ENCODE results near the gene CFLAR.
"Not testable (repeated sequence)": the region's sequence is repeated elsewhere in the genome, so short reads cannot be mapped to it uniquely, and the experiment has no call there.

Gene CFLAR

DNA sequence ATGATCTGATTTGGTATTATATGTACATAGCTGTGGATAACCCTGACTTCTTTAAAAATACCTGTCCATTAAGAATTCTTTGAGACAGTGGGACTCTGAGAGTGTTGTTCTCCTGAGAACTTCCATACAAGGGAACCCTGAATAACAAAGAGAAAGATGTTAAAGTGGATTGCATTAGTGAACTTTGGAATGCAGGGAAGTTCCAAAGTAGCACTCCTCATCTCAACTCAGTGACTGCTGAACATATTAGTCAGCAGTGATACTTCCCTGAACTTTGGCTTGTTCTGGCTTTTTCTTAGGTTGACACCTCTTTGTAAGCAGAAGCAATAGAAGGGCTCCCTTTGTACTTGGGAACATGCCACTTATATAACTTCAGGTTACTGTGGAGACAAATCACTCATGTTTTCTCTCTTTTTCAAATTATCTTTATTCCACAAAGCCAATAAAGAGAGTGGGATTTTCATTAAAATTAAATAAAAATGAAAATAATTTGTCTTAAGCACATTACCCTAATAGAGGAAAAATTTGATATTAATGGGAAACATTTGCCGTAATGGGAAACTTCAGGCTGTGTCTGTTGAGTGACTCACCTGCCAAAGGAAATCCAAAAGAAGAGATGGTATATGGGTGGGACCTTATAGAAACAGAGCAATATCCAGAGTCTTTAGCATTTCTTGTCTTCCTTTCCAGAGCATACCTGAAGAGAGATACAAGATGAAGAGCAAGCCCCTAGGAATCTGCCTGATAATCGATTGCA is 33.3 kb downstream of the CFLAR start:
- peak in 1 of 2 experiments; percentile 62 for DNase-seq (ENCODE audit: low read depth in 2 of 2)

DNA sequence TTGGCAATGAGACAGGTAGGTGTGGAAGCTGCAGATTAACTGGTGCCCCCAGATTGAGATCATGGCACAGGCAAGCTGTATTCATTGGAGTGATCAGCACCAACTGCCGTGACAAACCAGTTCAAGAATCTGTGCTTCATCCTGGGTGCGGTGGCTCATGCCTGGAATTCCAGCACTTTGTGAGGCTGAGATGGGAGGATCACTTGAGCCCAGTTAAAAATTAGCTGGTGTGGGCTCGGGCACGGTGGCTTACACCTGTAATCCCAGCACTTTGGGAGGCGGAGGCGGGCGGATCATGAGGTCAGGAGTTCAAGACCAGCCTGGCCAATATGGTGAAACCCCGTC is 33.8 kb downstream of the CFLAR start:
- DNase-seq (ENCODE audit: low read depth in 2 of 2): not testable (repeated sequence)

DNA sequence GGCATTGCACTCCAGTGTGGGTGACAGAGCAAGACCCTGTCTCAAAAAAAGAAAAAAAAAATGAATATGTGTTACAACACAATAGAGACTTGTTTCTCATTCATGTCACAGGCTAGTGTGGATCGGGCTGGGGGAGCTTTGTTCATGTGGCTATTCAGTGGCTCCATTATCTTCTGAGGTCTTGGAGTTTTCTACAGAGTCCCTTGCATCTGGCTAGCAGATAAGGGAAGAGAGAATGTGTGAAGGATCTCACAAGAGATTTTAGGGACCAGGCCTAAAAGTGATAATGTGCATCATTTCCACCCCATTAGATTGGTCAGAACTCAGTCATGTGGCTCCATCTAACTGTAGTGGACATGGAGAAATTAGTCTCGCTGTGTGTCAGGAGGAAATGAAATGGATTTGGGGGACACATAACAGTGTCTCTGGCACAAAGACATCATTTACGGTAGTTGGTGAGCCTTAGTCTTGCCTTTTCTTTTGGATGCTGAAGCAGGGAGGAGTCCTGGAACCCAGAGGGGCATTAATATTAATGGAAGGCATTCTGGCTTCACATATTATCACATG is 34.6 kb downstream of the CFLAR start:
- no peak for DNase-seq (ENCODE audit: low read depth in 2 of 2)

DNA sequence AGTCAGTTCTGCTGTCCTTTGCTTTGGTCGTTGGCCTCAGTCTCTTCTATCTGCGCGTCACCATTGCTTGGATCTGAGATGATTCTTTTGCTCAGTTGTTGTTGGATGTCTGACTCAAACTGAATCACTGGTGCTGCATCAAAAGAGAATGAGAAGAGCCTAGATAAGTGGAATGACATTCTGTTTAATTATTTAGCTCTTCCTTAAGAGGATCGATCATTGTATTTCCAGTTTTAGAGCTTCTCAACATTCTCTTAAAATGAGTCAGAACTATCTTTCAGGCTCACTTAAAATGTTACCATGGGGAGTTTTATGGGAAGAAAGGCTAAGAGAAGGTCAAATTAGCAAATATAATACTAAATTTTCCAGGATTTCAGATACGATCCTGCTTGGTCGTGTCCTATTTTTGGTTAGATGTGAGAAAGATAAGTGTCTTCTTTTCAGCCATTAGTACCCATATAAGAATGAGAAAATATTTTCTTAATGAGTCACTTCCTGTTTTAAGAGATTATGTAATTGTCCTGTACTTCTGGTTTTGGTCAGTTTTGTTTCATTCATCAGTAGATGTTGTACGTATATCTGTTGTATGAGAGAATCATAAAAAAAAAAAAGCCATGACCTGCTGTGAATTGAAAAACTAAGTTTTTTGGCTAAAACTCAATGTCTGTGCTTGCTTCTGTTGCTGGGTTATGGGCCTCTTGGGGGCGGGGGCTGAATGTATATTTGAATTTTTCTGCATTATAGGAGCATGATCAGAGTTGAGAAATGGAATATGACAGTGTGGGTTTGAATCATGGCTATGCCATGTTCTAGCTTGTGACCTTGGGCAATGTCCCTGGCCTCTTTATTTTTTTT is 35.4 kb downstream of the CFLAR start:
- DNase-seq (ENCODE audit: low read depth in 2 of 2): peak; percentile 59 to 66

DNA sequence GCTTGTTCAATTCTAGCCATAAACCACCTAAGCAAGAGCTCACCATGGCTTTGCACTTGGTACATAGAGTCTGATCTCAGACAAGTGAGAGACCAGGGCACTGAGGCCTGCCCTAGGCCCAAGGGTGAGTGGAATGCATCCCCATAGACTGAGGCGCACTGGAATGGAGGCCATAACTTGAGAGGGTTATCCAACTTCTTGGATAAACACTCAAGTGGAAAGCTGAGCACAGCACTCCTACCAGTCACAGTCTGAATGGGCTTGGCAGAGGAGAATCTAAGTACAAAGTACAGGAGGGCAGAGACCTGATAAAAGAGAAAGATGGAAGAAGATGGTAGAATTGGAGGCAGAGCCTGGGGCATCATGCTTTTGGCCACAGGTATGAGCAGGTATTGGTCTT is 36.6 kb downstream of the CFLAR start:
- no peak for DNase-seq (ENCODE audit: low read depth in 2 of 2)

DNA sequence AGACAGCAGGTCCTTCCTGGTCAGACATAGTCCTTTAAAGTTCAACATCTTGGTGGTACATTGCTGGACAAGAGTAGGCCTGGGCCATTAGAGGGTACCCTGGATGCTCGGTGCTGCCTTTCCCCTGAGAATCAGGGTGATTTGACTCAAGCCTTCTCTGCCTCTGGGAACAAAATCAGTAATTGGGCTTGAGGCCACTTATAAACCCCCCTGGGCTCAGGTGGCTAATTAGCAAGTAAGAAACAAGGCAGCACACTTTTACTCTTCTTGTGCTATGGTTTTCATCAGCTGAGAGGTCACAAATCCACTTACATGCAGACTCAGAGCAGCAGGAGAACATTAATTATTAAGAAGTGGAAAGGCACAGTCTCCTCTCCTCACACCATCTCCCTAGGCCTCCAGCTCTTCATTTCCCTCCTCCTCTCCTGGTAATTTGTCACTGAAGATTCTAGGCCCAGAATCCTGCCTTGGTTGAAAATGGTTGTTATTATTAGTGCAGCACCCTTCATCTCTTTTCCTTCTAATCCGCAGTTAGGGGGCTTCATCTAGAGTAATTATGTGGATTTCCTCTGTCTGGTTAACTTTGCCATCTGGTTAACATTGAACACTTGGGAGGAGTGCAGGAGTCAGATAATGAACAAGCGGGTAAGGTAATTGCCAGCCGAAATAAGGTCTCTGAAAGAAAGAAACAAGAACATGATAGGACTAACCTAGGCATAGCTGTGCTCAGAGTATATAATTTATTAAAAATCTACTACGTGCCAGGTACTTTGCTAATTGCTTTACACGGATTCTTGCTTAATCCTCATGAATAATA is 37.2 kb downstream of the CFLAR start:
- no peak for DNase-seq (ENCODE audit: low read depth in 2 of 2)

DNA sequence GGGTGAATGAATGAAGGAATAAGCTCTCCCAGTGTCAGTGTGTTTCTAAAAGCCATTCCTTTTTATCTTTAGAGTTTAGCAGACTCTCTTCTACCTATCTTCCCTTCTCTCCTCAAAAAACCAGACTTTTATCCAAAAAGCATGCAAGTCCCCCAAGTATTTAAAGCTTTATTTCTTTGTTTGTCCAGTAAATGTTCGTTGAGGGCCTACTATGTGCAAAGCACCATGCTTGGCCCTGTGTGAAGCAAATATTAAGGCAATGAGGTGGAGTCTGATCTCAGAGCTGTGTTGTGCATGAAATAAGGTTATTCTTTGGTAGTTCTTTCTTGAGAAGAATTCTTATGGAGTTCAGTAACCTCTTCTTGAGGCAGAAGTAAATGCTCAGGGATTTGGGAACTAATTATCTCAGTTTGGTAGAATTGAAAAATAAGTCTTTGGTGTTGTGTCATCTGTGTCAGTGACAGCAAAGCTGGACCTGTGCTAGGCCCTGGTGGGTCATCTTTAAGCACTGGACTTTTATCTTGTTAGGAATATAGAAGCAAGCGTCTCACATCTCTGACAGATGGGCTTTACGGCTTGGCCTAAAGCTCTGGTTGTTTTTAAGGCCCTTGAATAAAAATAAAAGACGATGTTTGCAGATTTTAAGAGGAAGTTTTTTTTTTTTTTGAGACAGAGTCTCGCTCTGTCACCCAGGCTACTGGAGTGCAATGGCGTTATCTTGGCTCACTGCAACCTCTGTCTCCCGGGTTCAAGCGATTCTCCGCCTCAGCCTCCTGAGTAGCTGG is 38.8 kb downstream of the CFLAR start:
- no peak for DNase-seq (ENCODE audit: low read depth in 2 of 2)

DNA sequence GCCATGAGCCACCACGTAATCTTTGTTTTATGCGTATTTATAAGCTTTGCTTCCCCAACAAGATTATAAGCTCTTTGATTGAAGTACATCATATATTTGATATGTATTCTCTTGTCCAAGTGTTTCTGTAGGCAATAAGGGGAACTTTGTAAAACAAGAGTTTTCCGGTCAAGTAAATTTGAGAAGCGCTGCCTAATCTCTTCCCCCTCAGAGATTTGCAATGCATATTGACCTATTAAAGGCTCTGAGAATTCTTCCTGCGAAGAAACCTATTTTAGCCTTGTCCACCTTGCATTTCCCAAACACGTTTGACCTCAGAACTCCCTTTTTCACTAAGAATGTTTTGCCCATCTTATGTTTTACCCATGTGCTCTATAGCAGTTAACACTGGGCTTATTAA is 40.1 kb downstream of the CFLAR start:
- DNase-seq (ENCODE audit: low read depth in 2 of 2): no peak

DNA sequence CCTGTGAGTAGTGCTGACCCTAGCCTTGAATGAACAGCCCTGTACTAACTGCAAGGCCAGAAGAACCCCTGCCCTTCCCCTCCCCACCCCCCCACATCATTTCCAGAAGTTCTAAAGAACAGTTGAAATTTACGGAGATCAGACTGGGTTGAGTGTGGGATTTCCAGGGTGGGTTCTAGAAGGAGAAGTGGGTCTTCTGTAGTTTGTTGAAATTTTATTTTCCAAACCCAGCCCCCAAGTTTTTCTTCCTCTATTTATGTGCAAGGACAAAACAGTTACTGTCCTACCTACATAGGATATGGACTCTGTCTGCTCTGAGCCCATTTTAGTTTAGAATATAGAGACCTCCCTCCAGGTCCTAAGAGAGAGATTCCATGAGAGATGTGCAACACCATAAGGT is 40.7 kb downstream of the CFLAR start:
- no peak for DNase-seq (ENCODE audit: low read depth in 2 of 2)

DNA sequence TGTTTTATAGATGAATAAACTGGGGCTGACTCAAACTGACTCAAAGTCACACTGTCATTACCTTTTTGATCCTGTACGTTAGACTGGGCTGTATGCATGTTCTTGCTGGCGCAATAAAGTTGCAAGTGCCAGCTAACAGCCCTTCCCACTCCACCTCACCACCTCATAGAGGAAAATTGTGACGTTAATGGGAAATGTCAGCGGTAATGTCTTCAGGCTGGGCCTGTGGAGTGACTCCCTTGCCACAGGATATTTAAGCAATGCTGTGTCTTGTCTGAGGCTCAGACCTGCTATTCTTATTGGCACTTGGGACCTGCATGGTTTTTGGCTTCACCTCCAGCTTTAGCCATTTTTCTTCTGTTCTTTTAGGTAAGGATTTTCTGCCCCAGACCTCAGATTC is 41.7 kb downstream of the CFLAR start:
- DNase-seq (ENCODE audit: low read depth in 2 of 2): no peak

DNA sequence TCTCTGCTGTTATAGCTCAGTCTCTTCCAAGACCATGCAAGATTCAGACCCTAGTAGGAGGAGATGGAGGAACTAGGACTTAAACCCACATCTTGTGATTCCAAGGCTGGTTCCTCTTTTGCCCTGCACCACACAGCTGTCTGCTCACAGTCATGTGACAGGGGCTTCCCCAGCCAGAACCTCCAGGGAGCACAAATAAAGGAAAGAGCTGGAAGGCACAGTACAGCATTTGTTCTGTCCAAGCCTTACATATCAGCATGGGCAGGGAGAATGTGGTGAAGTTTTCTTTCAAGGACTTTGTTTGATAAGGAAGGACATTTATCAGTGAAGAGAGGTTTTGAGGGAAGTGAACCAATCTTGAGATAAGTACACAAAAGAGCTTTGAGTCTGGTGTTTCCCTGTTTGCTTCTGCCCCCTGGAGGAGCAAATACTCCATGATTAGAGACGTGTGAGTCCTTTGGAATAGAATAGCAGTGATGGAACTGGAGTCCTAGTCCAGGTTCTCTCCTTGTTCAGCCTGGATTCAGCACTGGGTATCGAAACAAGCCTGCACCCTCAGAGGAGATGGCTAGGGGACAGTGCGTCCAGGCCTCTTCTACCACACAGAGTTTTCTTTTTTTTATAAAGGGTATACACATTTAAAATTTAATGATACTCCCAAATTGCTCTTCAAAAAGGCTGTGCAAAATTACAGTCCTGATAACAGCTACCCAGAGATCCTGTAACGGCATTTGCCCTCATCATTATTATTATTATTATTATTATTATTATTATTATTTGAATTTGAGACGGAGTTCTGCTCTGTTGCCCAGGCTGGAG is 42.4 kb downstream of the CFLAR start:
- peak; percentile 42 to 50 for DNase-seq (ENCODE audit: low read depth in 2 of 2)

DNA sequence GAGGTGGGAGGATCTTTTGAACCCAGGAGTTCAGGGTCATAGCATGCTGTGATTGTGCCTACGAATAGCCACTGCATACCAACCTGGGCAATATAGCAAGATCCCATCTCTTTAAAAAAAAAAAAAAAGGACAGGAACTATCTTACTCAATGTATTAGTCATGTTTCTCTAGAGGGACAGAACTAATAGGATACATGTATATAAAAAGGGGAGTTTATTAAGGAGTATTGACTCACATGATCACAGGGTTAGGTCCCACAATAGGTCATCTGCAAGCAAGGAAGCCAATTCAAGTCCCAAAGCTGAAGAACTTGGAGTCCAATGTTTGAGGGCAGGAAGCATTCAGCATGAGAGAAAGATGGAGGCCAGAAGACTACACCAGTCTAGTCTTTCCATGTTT is 48.2 kb downstream of the CFLAR start:
- no peak for DNase-seq (ENCODE audit: low read depth in 2 of 2)

DNA sequence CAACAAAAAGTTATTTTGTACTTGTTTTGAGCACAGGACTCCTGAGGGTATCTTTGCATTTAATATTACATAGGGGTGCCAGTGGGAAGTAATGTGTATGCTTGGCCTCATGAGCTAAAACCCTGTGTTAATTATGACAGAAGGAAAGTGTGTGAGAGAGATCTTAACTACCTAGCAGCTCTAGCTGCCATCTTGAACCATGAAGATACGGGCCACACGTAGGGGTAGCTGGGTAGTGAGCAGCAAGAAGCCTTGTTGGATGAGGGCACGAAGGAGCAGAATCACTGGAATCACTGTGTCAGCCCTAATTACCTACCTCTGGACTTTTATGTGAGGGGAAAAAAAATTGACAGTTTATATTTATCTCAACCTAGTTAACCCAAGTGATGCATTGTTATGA is 51.6 kb downstream of the CFLAR start:
- no peak for DNase-seq (ENCODE audit: low read depth in 2 of 2)

DNA sequence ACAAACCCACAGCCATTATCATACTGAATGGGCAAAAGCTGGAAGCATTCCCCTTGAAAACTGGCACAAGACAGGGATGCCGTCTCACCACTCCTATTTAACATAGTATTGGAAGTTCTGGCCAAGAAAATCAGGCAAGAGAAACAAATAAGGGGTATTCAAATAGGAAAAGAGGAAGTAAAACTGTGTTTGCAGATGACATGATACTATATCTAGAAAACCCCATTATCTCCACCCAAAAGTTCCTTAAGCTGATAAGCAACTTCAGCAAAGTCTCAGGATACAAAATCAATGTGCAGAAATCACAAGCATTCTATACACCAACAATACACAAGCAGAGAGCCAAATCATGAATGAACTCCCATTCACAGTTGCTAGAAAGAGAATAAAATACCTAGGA is 52.5 kb downstream of the CFLAR start:
- not testable (repeated sequence) for DNase-seq (ENCODE audit: low read depth in 2 of 2)

DNA sequence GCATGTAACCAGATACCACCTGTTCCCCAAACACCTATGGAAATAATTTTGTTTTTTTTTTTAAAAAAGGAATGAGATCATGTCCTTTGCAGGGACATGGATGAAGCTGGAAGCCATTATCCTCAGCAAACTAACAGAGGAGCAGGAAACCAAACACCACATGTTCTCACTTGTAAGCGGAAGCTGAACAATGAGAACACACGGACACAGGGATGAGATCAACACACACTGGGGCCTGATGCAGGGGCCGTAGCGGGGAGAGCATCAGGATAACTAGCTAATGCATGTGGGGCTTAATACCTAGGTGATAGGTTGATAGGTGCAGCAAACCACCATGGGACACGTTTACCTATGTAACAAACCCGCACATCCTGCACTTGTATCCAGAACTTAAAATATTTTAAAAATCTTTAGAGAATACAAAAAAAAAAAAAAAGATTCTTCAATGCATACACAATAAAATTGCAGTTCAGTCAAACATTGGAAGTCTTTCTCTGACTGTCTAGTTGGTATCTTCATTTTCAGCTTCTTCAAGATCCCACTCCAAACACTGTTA is 55.4 kb downstream of the CFLAR start:
- no peak for DNase-seq (ENCODE audit: low read depth in 2 of 2)

DNA sequence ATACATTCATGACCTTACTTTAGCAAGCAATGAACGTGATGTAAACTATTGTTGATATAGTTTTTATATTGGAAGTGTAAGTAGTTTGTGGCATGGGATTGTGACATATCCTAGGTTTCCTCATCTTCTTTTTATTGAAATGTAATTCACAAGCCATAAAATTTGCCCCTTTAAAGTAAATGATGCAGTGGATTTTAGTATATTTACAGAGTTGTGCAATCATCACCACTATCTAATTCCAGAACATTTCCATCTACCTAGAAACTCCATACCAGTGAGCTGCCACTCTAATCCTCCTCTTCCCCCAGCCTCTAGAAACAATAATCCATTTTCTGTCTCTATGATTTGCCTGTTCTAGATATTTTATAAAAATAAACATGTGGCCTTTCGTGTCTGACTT is 56.3 kb downstream of the CFLAR start:
- DNase-seq (ENCODE audit: low read depth in 2 of 2): no peak

DNA sequence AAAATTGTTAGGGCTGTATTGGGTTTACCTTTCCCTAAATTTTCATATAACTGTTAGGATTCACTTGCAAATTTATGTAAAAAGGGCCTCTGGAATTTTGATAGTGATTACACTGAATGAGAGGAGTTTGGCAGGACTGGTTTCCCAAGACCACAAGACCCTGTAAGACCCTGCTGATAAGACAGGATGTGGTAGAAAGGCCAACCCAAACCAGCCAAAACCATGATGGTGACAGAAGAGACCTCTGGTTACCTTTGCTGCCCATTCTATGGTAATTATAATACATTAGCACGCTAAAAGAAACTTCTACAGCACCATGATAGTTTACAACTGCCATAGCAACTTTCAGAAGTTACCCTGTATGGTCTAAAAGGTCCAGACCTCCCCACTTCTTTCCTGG is 58.7 kb downstream of the CFLAR start:
- DNase-seq (ENCODE audit: low read depth in 2 of 2): no peak

DNA sequence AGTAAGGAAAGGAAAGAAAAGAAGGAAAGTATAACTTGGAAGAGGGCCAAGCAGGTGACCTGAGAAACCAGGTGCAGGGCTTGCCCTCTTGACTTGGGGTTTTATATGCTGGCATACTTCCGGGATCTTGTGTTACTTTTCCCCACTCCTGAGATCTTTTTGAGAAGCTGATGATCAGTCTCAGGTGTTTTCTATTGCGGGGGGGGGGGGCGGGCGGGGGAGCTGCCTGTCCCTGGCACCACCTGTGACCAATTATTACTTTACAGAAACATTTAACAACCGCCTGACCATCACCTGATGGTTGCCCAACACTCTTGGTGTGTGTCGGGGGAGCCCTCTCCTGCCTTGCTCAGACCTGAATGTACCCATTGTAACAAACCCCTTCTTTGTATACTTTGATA is 60.1 kb downstream of the CFLAR start:
- no peak for DNase-seq (ENCODE audit: low read depth in 2 of 2)

DNA sequence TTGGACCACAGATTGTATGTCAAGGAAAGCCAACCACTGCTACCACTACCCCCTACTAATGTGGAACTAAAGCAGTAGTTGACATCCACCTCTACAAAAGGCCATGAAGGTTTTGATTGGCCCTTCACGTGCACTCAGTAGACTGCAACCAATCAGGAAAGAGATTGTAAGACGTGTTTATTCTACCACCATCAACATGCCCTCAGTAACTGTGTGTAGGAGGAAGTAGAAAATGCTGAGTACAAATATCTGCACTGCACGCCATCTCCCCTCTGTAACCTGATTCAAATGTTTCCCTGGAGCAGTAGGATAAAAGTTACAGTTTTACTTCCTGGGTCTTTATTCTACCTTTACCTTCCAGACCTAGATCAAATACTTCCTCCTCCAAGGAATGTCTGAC is 64.0 kb downstream of the CFLAR start:
- DNase-seq (ENCODE audit: low read depth in 2 of 2): no peak
